GM12878 (cell line): ENCODE data around the gene NUCB1. TPM values are rescaled to one million over a fixed set of nuclear protein-coding genes. Genes with fewer than 3 reads are reported as not detected.

ENCODE experiments used
- ATAC-seq: fragments of 200-7000 bp; cut with Tn5 transposase; 3 replicates; pipeline ENCODE4 v1.9.1; 2020; ENCODE audit warnings: mild to moderate bottlenecking, moderate library complexity
- BruUV-seq: library from RNA; stranded (reverse); fragments of 400-500 nt; replicated peaks from 2 replicates; lab custom pipeline; 2021; lab: Mats Ljungman, UMichigan
- CTCF ChIA-PET: fragments of 300-600 bp; sonication (Branson Sonifier 250); formaldehyde crosslinking; extraction: SDS; loops from one replicate; lab custom pipeline; 2021; ENCODE audit warnings: inconsistent platforms; lab: Yijun Ruan, JAX
- POLR2A ChIA-PET: fragments of 350-600 bp; formaldehyde crosslinking; extraction: SDS; loops from one replicate; lab custom pipeline; 2021; ENCODE audit warnings: inconsistent platforms; lab: Charles Lee
- RAD21 ChIA-PET: fragments of 300-600 bp; sonication (Branson Sonifier 250); formaldehyde crosslinking; loops from one replicate; lab custom pipeline; 2023; ENCODE audit warnings: antibody characterized with exemption; ENCODE audit not compliant: unreplicated experiment; lab: Charles Lee
- SMC1A ChIA-PET: fragments of 300-600 bp; sonication (Branson Sonifier 250); formaldehyde crosslinking; loops from one replicate; lab custom pipeline; 2023; ENCODE audit not compliant: unreplicated experiment, uncharacterized antibody; lab: Charles Lee
- DNase-seq: peaks from one replicate; pipeline ENCODE4 v3.0.0-alpha.2; 2011; ENCODE audit warnings: low read depth, low spot score
- FAIRE-seq: peaks from 3 replicates; lab custom pipeline; 2011; peaks lifted over from hg19 to GRCh38; lab: Jason Lieb, UNC
- H2AFZ ChIP-seq: 2 replicates; pipeline ENCODE4 v1.6.0; 2011; ENCODE audit warnings: low read depth, low read length, control low read depth; ENCODE audit not compliant: control insufficient read depth
- H3K27ac ChIP-seq: 2 replicates; pipeline ENCODE4 v1.5.1; 2011; ENCODE audit warnings: control low read depth; ENCODE audit not compliant: control insufficient read depth, insufficient read depth
- H3K27me3 ChIP-seq, 2 experiments: replicated peaks in 1 of 2; 2 replicates each; pipeline versions ENCODE4 v1.6.0 to v1.6.1; 2011; ENCODE audit warnings: low read length in 1 of 2; ENCODE audit not compliant: control insufficient read depth in 2 of 2, insufficient read depth in 2 of 2
- H3K36me3 ChIP-seq, 2 experiments: 2 replicates each; pipeline ENCODE4 v1.5.1; 2011; ENCODE audit warnings: low read length in 1 of 2; ENCODE audit not compliant: control insufficient read depth in 2 of 2, insufficient read depth in 2 of 2
- H3K4me1 ChIP-seq: 2 replicates; pipeline ENCODE4 v1.6.1; 2011; ENCODE audit warnings: mild to moderate bottlenecking, low read length, moderate library complexity, mixed read lengths; ENCODE audit not compliant: control insufficient read depth, insufficient read depth
- H3K4me2 ChIP-seq: 2 replicates; pipeline ENCODE4 v1.6.0; 2011; ENCODE audit warnings: control low read depth; ENCODE audit not compliant: control insufficient read depth, insufficient read depth
- H3K4me3 ChIP-seq: fragments of 200-600 bp; sonication (generic); 2 replicates; pipeline ENCODE4 v1.5.1; 2016
- H3K79me2 ChIP-seq: 2 replicates; pipeline ENCODE4 v1.6.0; 2011; ENCODE audit warnings: low read length; ENCODE audit not compliant: control insufficient read depth, insufficient read depth
- H3K9ac ChIP-seq: 2 replicates; pipeline ENCODE4 v1.8.0; 2011; ENCODE audit warnings: low read length, control low read depth, mixed read lengths; ENCODE audit not compliant: control insufficient read depth, insufficient read depth
- H3K9me3 ChIP-seq: replicated peaks from 3 replicates; pipeline ENCODE4 v1.5.1; 2011; ENCODE audit warnings: mild to moderate bottlenecking, low read length; ENCODE audit not compliant: control insufficient read depth, insufficient read depth
- H4K20me1 ChIP-seq: 2 replicates; pipeline ENCODE4 v1.6.0; 2011; ENCODE audit not compliant: control insufficient read depth, insufficient read depth
- BCL3 ChIP-seq: IDR thresholded peaks from 2 replicates; pipeline ENCODE4 v1.6.1; 2011; ENCODE audit warnings: borderline replicate concordance, low read depth, mild to moderate bottlenecking, moderate library complexity, low read length; ENCODE audit not compliant: insufficient read depth, poor library complexity, severe bottlenecking
- EGR1 ChIP-seq, 2 experiments: IDR thresholded peaks; 1 replicate in 1 of 2; 2 replicates in 1 of 2; pipeline ENCODE4 v1.6.1; 2011 to 2012; ENCODE audit warnings: low read depth in 2 of 2, low read length in 2 of 2, borderline replicate concordance in 1 of 2, mild to moderate bottlenecking in 1 of 2, moderate library complexity in 1 of 2
- ELK1 ChIP-seq: IDR thresholded peaks from 2 replicates; pipeline ENCODE4 v1.6.1; 2012; ENCODE audit warnings: low read depth, low read length, improper control_type of control experiment
- IKZF1 ChIP-seq: fragments of 450-650 bp; conservative IDR thresholded peaks from 2 replicates; pipeline ENCODE4 v1.6.1; 2017; ENCODE audit warnings: antibody characterized with exemption, mild to moderate bottlenecking
- KLF5 ChIP-seq: fragments of 450-650 bp; IDR thresholded peaks from 2 replicates; pipeline ENCODE4 v1.6.1; 2014; ENCODE audit warnings: mild to moderate bottlenecking; ENCODE audit not compliant: partially characterized antibody
- NRF1 ChIP-seq: conservative IDR thresholded peaks from 2 replicates; pipeline ENCODE4 v1.6.1; 2011; ENCODE audit warnings: mild to moderate bottlenecking, low read depth, low read length, improper control_type of control experiment
- POLR2A ChIP-seq: IDR thresholded peaks from 2 replicates; pipeline ENCODE4 v1.6.1; 2011; ENCODE audit warnings: low read depth, mild to moderate bottlenecking, low read length
- SP1 ChIP-seq: IDR thresholded peaks from one replicate; pipeline ENCODE4 v1.6.1; 2011; ENCODE audit warnings: low read depth, low read length
- TAF1 ChIP-seq: IDR thresholded peaks from 2 replicates; pipeline ENCODE4 v1.6.1; 2011; ENCODE audit warnings: mild to moderate bottlenecking, low read depth, low read length, borderline replicate concordance
- ZBED1 ChIP-seq: IDR thresholded peaks from 2 replicates; pipeline ENCODE4 v1.6.1; 2016; ENCODE audit warnings: borderline replicate concordance
- ZNF207 ChIP-seq: fragments of 450-650 bp; IDR thresholded peaks from 2 replicates; pipeline ENCODE4 v1.6.1; 2014; ENCODE audit warnings: antibody characterized with exemption, mild to moderate bottlenecking, borderline replicate concordance
- WGBS: methylation state at CpG from one replicate; pipeline ENCODE4 v1.1.6; 2016; ENCODE audit warnings: low lambda C conversion rate; ENCODE audit not compliant: insufficient replicate concordance, insufficient coverage; ENCODE audit errors: missing lambda C conversion rate; 5-methylcytosine and 5-hydroxymethylcytosine counted together
- in situ Hi-C: fragments of 300-500 bp; cut with MboI; formaldehyde crosslinking; loops from 9 replicates; pipeline ENCODE4 v1.14.3; 2018; ENCODE audit warnings: mixed read lengths
- intact Hi-C: fragments of 100-400 bp; cut with micrococcal nuclease; formaldehyde crosslinking; loops from one replicate; pipeline ENCODE4 v1.14.2; 2022; ENCODE audit not compliant: unreplicated experiment
- polyA plus RNA-seq, 11 experiments: library from polyadenylated mRNA; depleted of rRNA in 4 of 11; unstranded in 6 of 11; stranded (reverse) in 5 of 11; fragments of >200 nt; fragmentation: Nextera tagmentation in 4 of 11; fragmentation: Illumina TruSeq in 1 of 11; extraction: Ambion mirVana in 4 of 11; extraction: Trizol in 1 of 11; gene quantifications; 1 replicate in 1 of 11; 2 replicates in 10 of 11; pipeline versions ENCODE4 v1.2.1 to v1.2.3, GENCODE V29; 2011 to 2016; ENCODE audit warnings: inconsistent platforms in 2 of 11, missing spikeins in 2 of 11, low read depth in 1 of 11
- total RNA-seq, 4 experiments: library from RNA; depleted of rRNA in 3 of 4; stranded (reverse); fragments of >200 nt in 3 of 4; fragmentation: Illumina TruSeq in 1 of 4; extraction: Trizol in 1 of 4; gene quantifications; 2 replicates each; pipeline versions ENCODE4 v1.2.1 to v1.2.3, GENCODE V29; 2013 to 2021
- TF ChIP-seq, protein P1 (sequence below): IDR thresholded peaks from 2 replicates; pipeline ENCODE4 v1.6.1; 2011; ENCODE audit warnings: low read depth, low read length, improper control_type of control experiment, borderline replicate concordance
- TF ChIP-seq, protein P2 (sequence below): fragments of 450-650 bp; IDR thresholded peaks from 2 replicates; pipeline ENCODE4 v1.6.1; 2017; ENCODE audit warnings: low read depth, mild to moderate bottlenecking, moderate library complexity
- TF ChIP-seq, protein P3 (sequence below): IDR thresholded peaks from 2 replicates; pipeline ENCODE4 v1.6.1; 2012; ENCODE audit warnings: low read length, inconsistent platforms

NUCB1 gene
- total and polyA plus RNA-seq, 10 of the 15 experiments (the other 5 are each of a cell fraction or from before 2014, with no cell fraction given) = 1.8 to 112 (median 44.5) TPM

DNA sequence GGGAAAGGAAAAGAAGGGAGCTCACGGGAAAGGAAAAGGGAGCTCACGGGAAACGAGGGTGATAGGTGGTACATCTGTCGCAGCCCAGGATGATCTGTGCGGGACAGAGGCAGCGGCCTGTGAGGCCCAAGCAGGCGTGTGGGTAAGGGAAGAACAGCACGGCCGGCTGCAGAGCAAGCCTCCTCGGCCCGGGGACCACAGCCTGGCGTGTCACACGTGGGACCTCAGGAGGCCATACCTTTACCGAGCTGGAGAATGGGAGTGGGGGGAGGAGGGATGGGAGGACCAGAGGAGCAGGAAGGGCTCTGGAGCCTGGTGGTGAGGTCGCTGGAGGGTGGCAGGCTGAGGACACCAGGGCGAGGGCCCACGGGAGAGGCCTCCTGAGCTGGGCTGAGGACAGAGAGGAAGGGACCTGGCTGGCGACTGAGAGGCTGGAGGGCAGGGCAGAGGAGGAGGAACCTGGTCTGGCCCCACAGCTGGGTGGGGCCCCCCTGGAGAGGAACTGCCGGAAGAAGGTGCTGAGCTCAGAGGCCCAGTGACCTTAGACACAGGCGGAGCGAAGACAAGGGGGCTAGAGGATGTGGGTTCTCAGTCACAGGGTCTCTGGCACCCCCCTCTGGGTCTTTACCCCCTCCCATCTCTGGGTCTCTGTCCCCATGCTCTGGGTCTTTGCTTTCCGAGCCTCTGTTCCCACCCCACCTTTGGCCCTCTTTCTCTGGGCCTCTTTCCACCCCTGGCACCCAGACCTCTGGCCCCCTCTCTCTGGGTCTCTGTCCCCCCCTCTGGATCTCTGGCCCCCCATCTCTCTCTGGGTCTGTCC is 62.1 kb downstream of the NUCB1 start:
- Histone ChIP-seq H3K9ac (peak overlapping the region; percentile 85), H3K4me2 (peak overlapping the region; percentile 90), H3K36me3 (peaks cover 0 to 7% of the 10 kb centered on the region in 2 experiments; a peak in 2 of 4 replicates), H3K4me3 (peak overlapping the region; percentile 56; the same call in 1 of the 2 replicates), H2AFZ (peak overlapping the region; percentile 30), H3K27me3 (no peaks in the 10 kb centered on the region), H4K20me1 (no peaks in the 10 kb centered on the region), H3K27ac (peak overlapping the region; percentile 95), H3K79me2 (peaks cover 33% of the 10 kb centered on the region), H3K9me3 (no peaks in the 10 kb centered on the region), H3K4me1 (peaks cover 32% of the 10 kb centered on the region)
- intact Hi-C loops (loop anchor here (10.0 kb wide), 1 partner anchor 327 kb away; the partner anchor contains the start of gene DBP), in situ Hi-C loops (no loop called here)
- ChIA-PET CTCF (interaction anchor here (0.6 to 1.5 kb wide), 5 partner anchors 8 to 180 kb away, joined by 3 to 8 read pairs (median 5); partner anchors contain the start of genes GYS1 and RUVBL2), SMC1A (interaction anchor here (0.8 to 1.4 kb wide), 8 partner anchors 8 to 120 kb away, joined by 3 to 5 read pairs (median 3); partner anchors contain the start of gene DHDH), RAD21 (interaction anchor here (0.6 to 1.5 kb wide), 11 partner anchors 9 to 174 kb away, joined by 3 to 9 read pairs (median 4); partner anchors contain the start of genes GYS1, NUCB1, PPP1R15A and RUVBL2), POLR2A (interaction anchor here (0.5 to 1.5 kb wide), 17 partner anchors 9 to 367 kb away, joined by 3 to 24 read pairs (median 5); partner anchors contain the start of genes BAX, DHDH, NUCB1 and PPP1R15A)
- WGBS = 17% methylated on average over 21 of the region's 22 CpGs
- DNase-seq (no peak), ATAC-seq (peak; percentile 66), FAIRE-seq (peak; percentile 97)
- BruUV-seq = no TSS peak
- peak; percentile 19 for TF ChIP-seq BCL3
- TF ChIP-seq, protein P1, sequence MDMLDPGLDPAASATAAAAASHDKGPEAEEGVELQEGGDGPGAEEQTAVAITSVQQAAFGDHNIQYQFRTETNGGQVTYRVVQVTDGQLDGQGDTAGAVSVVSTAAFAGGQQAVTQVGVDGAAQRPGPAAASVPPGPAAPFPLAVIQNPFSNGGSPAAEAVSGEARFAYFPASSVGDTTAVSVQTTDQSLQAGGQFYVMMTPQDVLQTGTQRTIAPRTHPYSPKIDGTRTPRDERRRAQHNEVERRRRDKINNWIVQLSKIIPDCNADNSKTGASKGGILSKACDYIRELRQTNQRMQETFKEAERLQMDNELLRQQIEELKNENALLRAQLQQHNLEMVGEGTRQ = no peak
- TF ChIP-seq, protein P2, sequence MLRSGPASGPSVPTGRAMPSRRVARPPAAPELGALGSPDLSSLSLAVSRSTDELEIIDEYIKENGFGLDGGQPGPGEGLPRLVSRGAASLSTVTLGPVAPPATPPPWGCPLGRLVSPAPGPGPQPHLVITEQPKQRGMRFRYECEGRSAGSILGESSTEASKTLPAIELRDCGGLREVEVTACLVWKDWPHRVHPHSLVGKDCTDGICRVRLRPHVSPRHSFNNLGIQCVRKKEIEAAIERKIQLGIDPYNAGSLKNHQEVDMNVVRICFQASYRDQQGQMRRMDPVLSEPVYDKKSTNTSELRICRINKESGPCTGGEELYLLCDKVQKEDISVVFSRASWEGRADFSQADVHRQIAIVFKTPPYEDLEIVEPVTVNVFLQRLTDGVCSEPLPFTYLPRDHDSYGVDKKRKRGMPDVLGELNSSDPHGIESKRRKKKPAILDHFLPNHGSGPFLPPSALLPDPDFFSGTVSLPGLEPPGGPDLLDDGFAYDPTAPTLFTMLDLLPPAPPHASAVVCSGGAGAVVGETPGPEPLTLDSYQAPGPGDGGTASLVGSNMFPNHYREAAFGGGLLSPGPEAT = peak; percentile 50; the same call in 1 of the 2 replicates
- TF ChIP-seq, protein P3, sequence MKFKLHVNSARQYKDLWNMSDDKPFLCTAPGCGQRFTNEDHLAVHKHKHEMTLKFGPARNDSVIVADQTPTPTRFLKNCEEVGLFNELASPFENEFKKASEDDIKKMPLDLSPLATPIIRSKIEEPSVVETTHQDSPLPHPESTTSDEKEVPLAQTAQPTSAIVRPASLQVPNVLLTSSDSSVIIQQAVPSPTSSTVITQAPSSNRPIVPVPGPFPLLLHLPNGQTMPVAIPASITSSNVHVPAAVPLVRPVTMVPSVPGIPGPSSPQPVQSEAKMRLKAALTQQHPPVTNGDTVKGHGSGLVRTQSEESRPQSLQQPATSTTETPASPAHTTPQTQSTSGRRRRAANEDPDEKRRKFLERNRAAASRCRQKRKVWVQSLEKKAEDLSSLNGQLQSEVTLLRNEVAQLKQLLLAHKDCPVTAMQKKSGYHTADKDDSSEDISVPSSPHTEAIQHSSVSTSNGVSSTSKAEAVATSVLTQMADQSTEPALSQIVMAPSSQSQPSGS = no peak; the same call in 1 of the 2 replicates
- TF ChIP-seq EGR1 (IDR thresholded peaks at IDR 0.05; ENCODE audit: borderline replicate concordance in 1 of 2, low read depth in 2 of 2, low read length in 2 of 2) = 0 out of 3 replicates have a peak, but pooled peaks of 1 of the 2 experiments have one; percentile 0
- TF ChIP-seq ZBED1 = no peak
- TF ChIP-seq ELK1 = 0 out of 2 replicates have a peak, but pooled peaks have one; percentile 44
- TF ChIP-seq TAF1 = peak; percentile 47; the same call in 1 of the 2 replicates
- peak; percentile 78 for TF ChIP-seq POLR2A
- TF ChIP-seq KLF5 = no peak
- TF ChIP-seq NRF1 = no peak
- peak; percentile 53 for TF ChIP-seq IKZF1
- peak; percentile 63 for TF ChIP-seq SP1
- no peak for TF ChIP-seq ZNF207
